Caco-2 (cell line): ENCODE results near the gene GRK5. TPM values are rescaled to one million over a fixed set of nuclear protein-coding genes. Genes with fewer than 3 reads are reported as not detected.

Source experiments
- BruUV-seq: library from RNA; stranded (reverse); fragments of 400-500 nt; replicated peaks from 2 replicates; lab custom pipeline; 2021; lab: Mats Ljungman, UMichigan
- CTCF ChIA-PET: fragments of 300-600 bp; sonication (Branson Sonifier 250); formaldehyde crosslinking; loops from one replicate; lab custom pipeline; 2022; ENCODE audit warnings: antibody characterized with exemption; lab: Charles Lee
- POLR2A ChIA-PET: fragments of 300-600 bp; sonication (Branson Sonifier 250); formaldehyde crosslinking; loops from one replicate; lab custom pipeline; 2022; ENCODE audit warnings: antibody characterized with exemption; lab: Charles Lee
- DNase-seq, 2 experiments: peaks; one replicate each; pipeline versions ENCODE4 v3.0.0 to v3.0.0-alpha.2; 2020 to 2022
- H3K27me3 ChIP-seq: replicated peaks from 2 replicates; pipeline ENCODE4 v1.6.0; 2011; ENCODE audit warnings: low read length; ENCODE audit not compliant: control insufficient read depth, insufficient read depth
- H3K36me3 ChIP-seq: 2 replicates; pipeline ENCODE4 v1.5.1; 2011; ENCODE audit warnings: low read length; ENCODE audit not compliant: control insufficient read depth, insufficient read depth
- H3K4me1 ChIP-seq: fragments of 250-450 bp; sonication (Bioruptor Pico); 2 replicates; pipeline ENCODE4 v1.5.1; 2020; ENCODE audit warnings: mild to moderate bottlenecking
- H3K4me3 ChIP-seq: 2 replicates; pipeline ENCODE4 v1.5.1; 2011; ENCODE audit warnings: low read depth, mild to moderate bottlenecking, control low read depth, low read length
- H3K9me3 ChIP-seq: fragments of 250-450 bp; sonication (Bioruptor Pico); 2 replicates; pipeline ENCODE4 v1.5.1; 2020; ENCODE audit warnings: mild to moderate bottlenecking, moderate library complexity
- H3K27ac Mint-ChIP-seq: one replicate; pipeline ENCODE4 v1.8.0; 2022; ENCODE audit warnings: mixed read lengths; ENCODE audit not compliant: unreplicated experiment
- H3K27me3 Mint-ChIP-seq: one replicate; pipeline ENCODE4 v1.8.0; 2022; ENCODE audit warnings: mixed read lengths; ENCODE audit not compliant: insufficient read depth, unreplicated experiment
- H3K36me3 Mint-ChIP-seq: one replicate; pipeline ENCODE4 v1.8.0; 2022; ENCODE audit warnings: mild to moderate bottlenecking, mixed read lengths; ENCODE audit not compliant: insufficient read depth, unreplicated experiment
- H3K4me1 Mint-ChIP-seq: one replicate; pipeline ENCODE4 v1.8.0; 2022; ENCODE audit warnings: low read depth, mixed read lengths; ENCODE audit not compliant: unreplicated experiment
- H3K4me3 Mint-ChIP-seq: one replicate; pipeline ENCODE4 v1.8.0; 2022; ENCODE audit warnings: mild to moderate bottlenecking, moderate library complexity, mixed read lengths; ENCODE audit not compliant: unreplicated experiment
- H3K9me3 Mint-ChIP-seq: one replicate; pipeline ENCODE4 v1.8.0; 2022; ENCODE audit warnings: mixed read lengths; ENCODE audit not compliant: unreplicated experiment
- intact Hi-C: fragments of 100-400 bp; cut with micrococcal nuclease; formaldehyde crosslinking; loops from one replicate; pipeline ENCODE4 v1.10.0; 2022; ENCODE audit not compliant: unreplicated experiment
- total RNA-seq: library from RNA; stranded (reverse); gene quantifications from 2 replicates; pipeline ENCODE4 v1.2.3, GENCODE V29; 2022
- TF ChIP-seq, protein P1 (sequence below), 2 experiments: fragments of 200-600 bp in 1 of 2; IDR thresholded peaks; 1 replicate in 1 of 2; 2 replicates in 1 of 2; pipeline versions ENCODE4 v1.5.1 to v1.8.0; 2011 to 2022; ENCODE audit warnings: antibody characterized with exemption in 1 of 2, control low read depth in 1 of 2, inconsistent platforms in 1 of 2, low read depth in 1 of 2, low read length in 1 of 2, mild to moderate bottlenecking in 1 of 2, moderate library complexity in 1 of 2; ENCODE audit not compliant: insufficient read depth in 1 of 2, severe bottlenecking in 1 of 2, unreplicated experiment in 1 of 2

The GRK5 gene
- total RNA-seq, 1 experiment from 2014 or later: 7.7 TPM

DNA sequence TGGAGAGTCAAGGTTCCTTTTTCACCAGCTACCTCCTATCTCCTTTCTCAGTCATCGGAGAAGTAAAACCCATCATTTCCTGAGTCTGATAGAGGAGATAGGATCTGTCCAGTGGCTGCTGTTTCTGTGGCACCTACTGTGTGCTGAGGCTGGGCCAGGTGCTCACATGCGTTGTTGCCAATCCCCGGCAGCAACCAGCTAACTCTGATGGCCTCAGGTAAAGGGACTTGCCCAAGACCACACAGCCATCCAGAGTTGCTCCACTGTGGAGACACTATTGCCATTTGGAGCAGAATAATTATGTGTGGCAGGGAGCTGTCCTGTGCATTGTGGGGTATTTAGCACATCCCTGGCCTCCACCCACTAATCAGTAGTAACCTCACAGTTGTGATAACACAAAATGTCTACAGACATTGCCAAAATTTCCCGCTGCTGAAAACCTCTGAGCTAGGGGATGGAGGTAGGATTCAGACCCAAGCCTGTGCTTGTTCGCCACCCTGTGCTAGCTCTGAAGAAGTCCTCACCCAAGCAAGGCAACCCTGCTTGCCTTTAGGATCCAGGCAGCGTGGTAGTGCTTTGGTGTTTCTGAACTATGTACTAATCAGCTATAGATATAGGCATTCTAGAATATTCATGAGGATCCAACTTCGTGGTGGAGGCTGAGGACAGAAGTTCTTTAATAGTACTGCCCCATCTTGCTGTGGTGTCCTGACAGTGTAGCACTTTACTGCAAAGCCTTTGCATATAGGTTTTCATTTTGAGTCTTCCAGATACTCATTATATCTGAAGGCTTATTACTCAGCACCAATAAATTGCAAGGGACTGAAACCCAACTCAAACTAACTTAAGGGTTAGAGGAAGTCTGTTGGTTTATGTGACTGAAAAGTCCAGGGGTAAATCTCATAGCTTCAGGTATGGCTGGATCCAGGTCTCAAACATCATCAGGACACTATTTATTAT lies 164.6 kb downstream of the GRK5 start:
- Mint-ChIP-seq H3K27ac (no peak overlapping the region), H3K9me3 (no peaks in the 10 kb centered on the region), H3K36me3 (no peaks in the 10 kb centered on the region), H3K27me3 (no peaks in the 10 kb centered on the region), H3K4me1 (peaks cover 15% of the 10 kb centered on the region), H3K4me3 (no peak overlapping the region)
- Histone ChIP-seq H3K9me3 (no peaks in the 10 kb centered on the region), H3K27me3 (no peaks in the 10 kb centered on the region), H3K4me3 (no peak overlapping the region), H3K36me3 (no peaks in the 10 kb centered on the region; the same call in 1 of the 2 replicates), H3K4me1 (0 out of 2 replicates have a peak, but pooled peaks cover 4% of the 10 kb centered on the region)
- intact Hi-C loops: no loop called here
- no TSS peak for BruUV-seq
- ChIA-PET POLR2A (no interaction called here), CTCF (interaction anchor here (0.6 to 1.9 kb wide), 3 partner anchors 27 to 172 kb away, joined by 3 to 6 read pairs (median 4); partner anchors contain the start of gene GRK5)
- TF ChIP-seq, protein P1, sequence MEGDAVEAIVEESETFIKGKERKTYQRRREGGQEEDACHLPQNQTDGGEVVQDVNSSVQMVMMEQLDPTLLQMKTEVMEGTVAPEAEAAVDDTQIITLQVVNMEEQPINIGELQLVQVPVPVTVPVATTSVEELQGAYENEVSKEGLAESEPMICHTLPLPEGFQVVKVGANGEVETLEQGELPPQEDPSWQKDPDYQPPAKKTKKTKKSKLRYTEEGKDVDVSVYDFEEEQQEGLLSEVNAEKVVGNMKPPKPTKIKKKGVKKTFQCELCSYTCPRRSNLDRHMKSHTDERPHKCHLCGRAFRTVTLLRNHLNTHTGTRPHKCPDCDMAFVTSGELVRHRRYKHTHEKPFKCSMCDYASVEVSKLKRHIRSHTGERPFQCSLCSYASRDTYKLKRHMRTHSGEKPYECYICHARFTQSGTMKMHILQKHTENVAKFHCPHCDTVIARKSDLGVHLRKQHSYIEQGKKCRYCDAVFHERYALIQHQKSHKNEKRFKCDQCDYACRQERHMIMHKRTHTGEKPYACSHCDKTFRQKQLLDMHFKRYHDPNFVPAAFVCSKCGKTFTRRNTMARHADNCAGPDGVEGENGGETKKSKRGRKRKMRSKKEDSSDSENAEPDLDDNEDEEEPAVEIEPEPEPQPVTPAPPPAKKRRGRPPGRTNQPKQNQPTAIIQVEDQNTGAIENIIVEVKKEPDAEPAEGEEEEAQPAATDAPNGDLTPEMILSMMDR (IDR thresholded peaks at IDR 0.05; ENCODE audit: insufficient read depth in 1 of 2, low read depth in 1 of 2, low read length in 1 of 2, severe bottlenecking in 1 of 2, unreplicated experiment in 1 of 2): no peak
- no peak for DNase-seq

DNA sequence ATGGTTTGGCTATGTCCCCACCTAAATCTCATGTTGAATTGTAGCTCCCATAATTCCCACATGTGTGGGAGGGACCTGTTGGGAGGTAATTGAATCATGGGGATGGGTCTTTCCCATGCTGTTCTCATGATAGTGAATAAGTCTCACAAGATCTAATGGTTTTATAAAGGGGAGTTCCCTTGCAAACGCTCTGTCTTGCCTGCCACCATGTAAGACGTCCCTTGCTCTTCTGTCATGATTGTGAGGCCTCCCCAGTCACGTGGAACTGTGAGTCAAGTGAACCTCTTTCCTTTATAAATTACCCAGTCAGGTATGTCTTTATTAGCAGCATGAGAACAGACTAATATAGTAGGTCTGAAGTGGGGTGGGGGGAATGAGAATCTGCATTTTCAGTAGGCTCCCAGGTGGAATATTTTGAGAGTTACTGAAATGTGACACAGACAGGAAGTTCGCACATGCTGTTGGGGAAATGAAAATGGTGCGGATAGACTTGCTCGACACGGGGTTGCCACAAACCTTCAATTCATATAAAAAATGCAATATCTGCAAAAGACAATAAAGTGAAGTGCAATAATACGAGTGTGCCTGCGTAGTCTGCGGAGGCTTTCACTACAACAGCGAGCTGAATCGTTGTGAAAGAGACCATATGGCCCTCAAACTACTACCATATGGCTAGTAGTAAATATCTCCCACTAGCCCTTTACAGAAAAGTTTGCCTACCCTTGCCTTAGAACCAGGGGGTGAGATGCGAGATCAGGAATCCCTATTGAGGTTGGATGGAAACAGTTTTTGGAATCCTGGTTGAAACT lies 166.1 kb downstream of the GRK5 start:
- Histone ChIP-seq H3K27me3 (no peaks in the 10 kb centered on the region), H3K36me3 (no peaks in the 10 kb centered on the region), H3K9me3 (no peaks in the 10 kb centered on the region), H3K4me3 (no peak overlapping the region), H3K4me1 (0 out of 2 replicates have a peak, but pooled peaks cover 4% of the 10 kb centered on the region)
- H3K4me3 Mint-ChIP-seq: no peak overlapping the region
- POLR2A ChIA-PET: no interaction called here
- TF ChIP-seq, protein P1 (IDR thresholded peaks at IDR 0.05; ENCODE audit: insufficient read depth in 1 of 2, low read depth in 1 of 2, low read length in 1 of 2, severe bottlenecking in 1 of 2, unreplicated experiment in 1 of 2): no peak
- intact Hi-C loops: no loop called here
- DNase-seq: no peak
- peaks cover 15% of the 10 kb centered on the region for H3K4me1 Mint-ChIP-seq
- CTCF ChIA-PET: interaction anchor here (1.9 kb wide), 1 partner anchor 166 kb away, joined by 4 read pairs; the partner anchor contains the start of gene GRK5
- no peaks in the 10 kb centered on the region for H3K27me3 Mint-ChIP-seq
- no TSS peak for BruUV-seq
- no peaks in the 10 kb centered on the region for H3K9me3 Mint-ChIP-seq
- H3K27ac Mint-ChIP-seq: no peak overlapping the region
- no peaks in the 10 kb centered on the region for H3K36me3 Mint-ChIP-seq

DNA sequence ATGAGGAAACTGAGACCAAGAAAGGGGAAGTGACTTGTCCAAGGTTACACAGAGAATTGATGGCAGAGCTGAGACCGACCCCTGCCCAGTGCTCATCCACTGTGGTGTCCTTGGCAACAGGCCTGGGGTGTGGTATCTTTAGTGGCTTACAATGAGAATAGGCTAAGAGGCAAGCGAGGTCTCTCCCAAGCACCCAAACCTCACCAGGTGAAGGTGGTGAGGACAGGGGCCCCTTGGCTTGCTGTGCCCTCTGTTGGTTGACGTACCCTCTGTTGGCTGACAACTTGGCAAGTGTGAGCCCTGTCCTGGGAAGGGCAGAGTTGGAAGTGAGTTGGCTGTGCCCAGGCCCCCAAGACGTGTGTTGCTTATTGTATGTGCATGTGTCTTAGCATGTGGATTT lies 166.9 kb downstream of the GRK5 start:
- Mint-ChIP-seq H3K27me3 (no peaks in the 10 kb centered on the region), H3K27ac (no peak overlapping the region), H3K9me3 (no peaks in the 10 kb centered on the region), H3K4me3 (no peak overlapping the region), H3K36me3 (no peaks in the 10 kb centered on the region), H3K4me1 (peaks cover 15% of the 10 kb centered on the region)
- no TSS peak for BruUV-seq
- H3K4me1 ChIP-seq: 0 out of 2 replicates have a peak, but pooled peaks cover 4% of the 10 kb centered on the region
- POLR2A ChIA-PET: no interaction called here
- no peak overlapping the region for H3K4me3 ChIP-seq
- no peaks in the 10 kb centered on the region for H3K27me3 ChIP-seq
- H3K36me3 ChIP-seq: no peaks in the 10 kb centered on the region
- TF ChIP-seq, protein P1 (IDR thresholded peaks at IDR 0.05; ENCODE audit: insufficient read depth in 1 of 2, low read depth in 1 of 2, low read length in 1 of 2, severe bottlenecking in 1 of 2, unreplicated experiment in 1 of 2): no peak
- no peak for DNase-seq
- H3K9me3 ChIP-seq: no peaks in the 10 kb centered on the region
- CTCF ChIA-PET: no interaction called here
- intact Hi-C loops: no loop called here
